ENCODE data around the gene NSFL1C.
"Not testable (repeated sequence)": the region's sequence is repeated elsewhere in the genome, so short reads cannot be mapped to it uniquely, and the experiment has no call there.

NSFL1C gene

DNA sequence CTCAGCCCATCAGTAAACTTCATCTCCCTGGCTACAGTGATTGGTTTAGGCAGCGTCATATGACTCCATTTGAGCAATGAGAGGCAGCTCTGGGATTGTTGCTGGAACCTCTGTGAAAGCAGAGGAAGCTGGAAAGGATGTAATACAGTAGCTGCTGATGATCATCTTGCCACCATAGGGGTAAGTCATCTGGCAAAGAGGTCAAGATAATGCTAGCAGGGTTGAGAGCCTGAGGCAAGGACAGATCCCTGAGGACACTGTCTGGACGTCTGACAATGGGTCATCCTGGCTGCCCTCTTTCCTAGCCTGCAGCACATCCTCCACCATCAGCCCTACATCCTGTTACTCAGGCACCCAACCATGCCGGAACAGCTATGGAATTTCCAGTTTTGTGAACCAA is 48.3 kb downstream of the NSFL1C start:
- FAIRE-seq (no peak), DNase-seq (ENCODE audit: insufficient read length) (no peak)
- no peak for TF ChIP-seq POLR2AphosphoS5 (IDR thresholded peaks at IDR 0.05; ENCODE audit: low read depth, low read length)
- TF ChIP-seq POLR2A (IDR thresholded peaks at IDR 0.05; ENCODE audit: low read depth, low read length) = no peak
- TF ChIP-seq TAF1 (IDR thresholded peaks at IDR 0.05; ENCODE audit: borderline replicate concordance, low read depth, low read length) = no peak

DNA sequence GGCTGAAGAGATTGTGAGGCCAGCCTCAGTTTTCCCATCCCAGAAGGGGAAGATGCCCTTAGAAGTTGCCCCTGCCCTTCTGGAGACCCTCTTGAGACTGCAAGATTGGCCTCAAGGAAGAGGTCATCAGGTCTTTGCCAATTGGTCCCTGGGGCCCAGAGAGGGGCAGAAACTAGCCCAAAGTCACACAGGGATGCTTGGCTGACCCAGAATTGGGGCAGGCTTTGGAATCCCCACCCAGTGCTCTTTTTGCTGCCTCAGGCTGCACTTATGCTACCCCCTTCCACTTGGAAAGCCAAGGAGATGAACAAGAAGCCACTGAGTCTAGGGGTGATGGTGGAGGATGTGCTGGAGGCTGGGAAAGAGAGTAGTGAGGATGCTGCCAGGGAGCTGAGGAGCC is 48.9 kb downstream of the NSFL1C start:
- TF ChIP-seq POLR2AphosphoS5 (IDR thresholded peaks at IDR 0.05; ENCODE audit: low read depth, low read length) = no peak
- no peak for TF ChIP-seq POLR2A (IDR thresholded peaks at IDR 0.05; ENCODE audit: low read depth, low read length)
- no peak for TF ChIP-seq TAF1 (IDR thresholded peaks at IDR 0.05; ENCODE audit: borderline replicate concordance, low read depth, low read length)
- FAIRE-seq = no peak
- no peak for DNase-seq (ENCODE audit: insufficient read length)

DNA sequence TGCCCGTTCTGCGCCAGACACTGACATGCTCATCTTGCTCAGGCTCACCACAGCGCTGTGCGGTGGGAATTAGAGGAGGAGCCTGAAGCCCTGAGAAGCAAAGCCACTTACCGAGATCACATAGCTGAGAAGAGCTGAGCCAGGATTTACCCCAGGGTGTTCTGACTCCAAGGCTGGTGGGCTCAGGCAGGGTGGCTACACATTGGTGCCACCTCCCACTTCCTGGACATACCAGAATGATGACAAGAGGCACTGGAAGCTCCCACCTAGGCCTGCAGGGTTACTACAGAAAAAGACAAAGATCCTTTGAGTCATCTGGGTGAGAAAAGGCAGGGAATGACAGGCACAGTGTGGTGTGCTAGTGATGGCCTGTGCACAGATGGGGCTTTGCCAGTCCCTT is 49.4 kb downstream of the NSFL1C start:
- FAIRE-seq = no peak
- TF ChIP-seq POLR2AphosphoS5 (IDR thresholded peaks at IDR 0.05; ENCODE audit: low read depth, low read length) = no peak
- no peak for TF ChIP-seq POLR2A (IDR thresholded peaks at IDR 0.05; ENCODE audit: low read depth, low read length)
- no peak for TF ChIP-seq TAF1 (IDR thresholded peaks at IDR 0.05; ENCODE audit: borderline replicate concordance, low read depth, low read length)
- no peak for DNase-seq (ENCODE audit: insufficient read length)

DNA sequence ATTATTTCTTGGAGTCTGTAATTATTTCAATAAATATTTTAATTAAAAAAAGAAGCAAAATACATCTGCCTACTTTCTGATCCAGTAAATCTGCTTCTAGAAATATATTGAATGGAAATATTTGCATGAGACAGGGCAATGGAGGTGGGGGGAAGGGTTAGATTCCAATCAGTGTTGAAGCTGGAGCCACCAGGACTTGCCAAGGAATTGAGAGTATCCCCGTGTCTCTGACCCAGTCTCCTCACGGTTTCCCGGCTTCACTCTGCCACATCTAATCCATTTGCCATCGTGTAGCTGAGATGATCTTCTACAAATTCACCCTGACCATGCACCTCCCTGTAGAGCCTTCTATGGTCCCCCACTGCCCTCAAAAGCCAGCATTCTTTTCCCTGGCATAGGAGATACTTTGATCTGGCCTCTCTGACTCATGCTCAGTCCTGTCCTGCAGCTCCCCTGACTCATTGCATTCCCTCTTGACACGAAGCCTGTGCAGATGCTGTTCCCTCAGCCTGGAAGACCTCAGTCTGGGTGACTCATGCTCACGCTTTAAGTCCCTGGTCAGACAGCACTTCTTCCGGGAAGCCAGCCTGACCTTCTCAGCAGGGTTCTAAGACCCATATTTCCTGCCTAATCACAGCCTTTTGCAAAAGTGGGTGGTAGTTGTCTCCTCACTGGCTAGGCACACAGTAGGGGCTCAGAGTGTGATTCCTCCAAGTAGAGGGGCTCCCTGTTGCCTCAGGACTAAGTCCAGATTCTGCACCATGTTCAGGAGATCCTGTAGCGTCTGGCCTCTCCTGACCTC is 50.8 kb downstream of the NSFL1C start:
- TF ChIP-seq POLR2A (IDR thresholded peaks at IDR 0.05; ENCODE audit: low read depth, low read length) (no peak), POLR2AphosphoS5 (IDR thresholded peaks at IDR 0.05; ENCODE audit: low read depth, low read length) (no peak), TAF1 (IDR thresholded peaks at IDR 0.05; ENCODE audit: borderline replicate concordance, low read depth, low read length) (no peak)
- FAIRE-seq (no peak), DNase-seq (ENCODE audit: insufficient read length) (no peak)

DNA sequence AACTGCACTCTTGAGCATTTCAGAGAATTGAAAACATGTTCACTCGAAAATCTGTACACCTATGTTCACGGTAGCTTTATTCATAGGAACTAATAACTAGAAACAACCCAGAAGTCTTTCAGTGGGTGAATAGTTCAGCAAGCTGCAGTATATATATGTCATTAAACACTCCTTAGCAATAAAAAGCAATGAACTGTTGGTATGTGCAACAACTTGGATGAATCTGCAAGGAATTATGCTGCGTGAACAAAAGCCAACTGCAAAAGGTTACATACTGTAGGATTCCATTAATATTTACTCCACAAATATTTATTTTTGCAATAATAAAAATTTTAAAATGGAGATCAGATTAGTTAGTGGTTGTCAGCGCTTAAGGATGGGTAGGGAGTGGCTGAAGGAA is 51.7 kb downstream of the NSFL1C start:
- TF ChIP-seq POLR2AphosphoS5 (IDR thresholded peaks at IDR 0.05; ENCODE audit: low read depth, low read length) = no peak
- no peak for TF ChIP-seq POLR2A (IDR thresholded peaks at IDR 0.05; ENCODE audit: low read depth, low read length)
- no peak for TF ChIP-seq TAF1 (IDR thresholded peaks at IDR 0.05; ENCODE audit: borderline replicate concordance, low read depth, low read length)
- FAIRE-seq = no peak
- DNase-seq (ENCODE audit: insufficient read length) = no peak

- DNase-seq (ENCODE audit: insufficient read length) (no peak), FAIRE-seq (no peak)
- TF ChIP-seq TAF1 (IDR thresholded peaks at IDR 0.05; ENCODE audit: borderline replicate concordance, low read depth, low read length) (no peak), POLR2A (IDR thresholded peaks at IDR 0.05; ENCODE audit: low read depth, low read length) (no peak), POLR2AphosphoS5 (IDR thresholded peaks at IDR 0.05; ENCODE audit: low read depth, low read length) (no peak)
Observed at GRCh38 chr20:1405801-1406200, 60.8 kb downstream of the NSFL1C start.

DNA sequence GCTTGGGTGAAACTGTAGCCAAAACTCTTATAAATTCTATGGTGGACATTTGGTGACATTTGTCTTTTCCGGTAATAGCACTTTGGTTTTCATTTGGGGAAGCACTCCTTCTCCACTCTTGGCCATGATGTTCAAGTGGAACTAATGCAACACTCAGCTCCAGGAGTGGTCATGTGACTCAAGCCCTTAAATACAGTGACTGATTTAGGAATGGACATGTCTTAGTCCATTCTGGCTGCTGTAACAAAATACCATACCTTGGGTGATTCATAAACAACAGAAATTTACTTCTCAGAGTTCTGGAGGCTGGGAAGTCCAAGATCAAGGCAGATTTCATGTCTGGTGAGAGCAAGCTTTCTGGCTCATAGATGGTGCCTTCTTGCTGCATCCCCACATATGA is 63.0 kb downstream of the NSFL1C start:
- FAIRE-seq = no peak
- TF ChIP-seq POLR2AphosphoS5 (IDR thresholded peaks at IDR 0.05; ENCODE audit: low read depth, low read length) (no peak), POLR2A (IDR thresholded peaks at IDR 0.05; ENCODE audit: low read depth, low read length) (no peak), TAF1 (IDR thresholded peaks at IDR 0.05; ENCODE audit: borderline replicate concordance, low read depth, low read length) (no peak)

DNA sequence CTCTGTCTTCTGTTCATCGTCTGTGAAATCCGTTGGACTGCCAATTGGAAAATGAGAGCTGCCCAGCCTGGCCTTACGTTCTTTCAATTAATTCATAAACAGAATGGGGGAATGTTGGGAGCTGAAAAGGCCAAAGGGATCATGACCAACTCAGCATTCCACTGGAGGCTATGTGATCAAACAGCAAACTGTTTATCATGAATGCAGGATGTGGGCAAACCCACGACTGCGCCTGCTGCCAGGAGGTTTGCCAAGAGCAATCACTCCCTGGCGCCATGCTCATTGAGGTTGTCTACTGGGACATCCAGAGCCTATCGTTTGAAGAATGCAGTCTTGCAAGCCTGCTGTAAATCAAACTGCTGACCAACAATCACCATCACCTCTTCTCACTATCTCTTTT is 64.5 kb downstream of the NSFL1C start:
- no peak for DNase-seq (ENCODE audit: insufficient read length)
- FAIRE-seq = no peak
- TF ChIP-seq TAF1 (IDR thresholded peaks at IDR 0.05; ENCODE audit: borderline replicate concordance, low read depth, low read length) (no peak), POLR2AphosphoS5 (IDR thresholded peaks at IDR 0.05; ENCODE audit: low read depth, low read length) (no peak), POLR2A (IDR thresholded peaks at IDR 0.05; ENCODE audit: low read depth, low read length) (no peak)

More for the DNA sequence above, 63.0 kb downstream of the NSFL1C start:
- no peak for DNase-seq (ENCODE audit: insufficient read length)

DNA sequence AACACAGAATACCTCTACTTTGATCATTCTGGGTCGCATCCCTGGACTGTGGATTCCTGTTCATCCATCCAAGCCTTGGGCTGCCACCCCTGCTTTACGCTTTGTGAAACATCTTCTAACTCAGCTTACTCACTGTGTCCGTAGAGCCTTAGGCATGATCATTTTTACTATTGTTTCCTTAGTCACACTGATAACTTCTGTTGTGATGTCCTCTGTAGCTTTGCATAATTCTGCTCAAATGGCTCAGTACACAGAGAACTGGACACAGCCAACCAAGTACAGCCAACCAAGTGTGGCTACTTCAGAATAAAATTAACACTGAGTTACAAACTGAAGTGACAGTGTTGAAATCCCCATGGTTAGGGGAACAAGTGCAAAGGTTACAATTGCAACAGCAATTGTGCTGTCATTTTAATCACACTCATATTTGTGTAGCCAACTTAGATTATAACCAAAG is 65.2 kb downstream of the NSFL1C start:
- no peak for DNase-seq (ENCODE audit: insufficient read length)
- no peak for FAIRE-seq
- no peak for TF ChIP-seq POLR2A (IDR thresholded peaks at IDR 0.05; ENCODE audit: low read depth, low read length)
- no peak for TF ChIP-seq POLR2AphosphoS5 (IDR thresholded peaks at IDR 0.05; ENCODE audit: low read depth, low read length)
- no peak for TF ChIP-seq TAF1 (IDR thresholded peaks at IDR 0.05; ENCODE audit: borderline replicate concordance, low read depth, low read length)

- DNase-seq (ENCODE audit: insufficient read length); FAIRE-seq: not testable (repeated sequence)
Observed at GRCh38 chr20:1399678-1400366, 66.8 kb downstream of the NSFL1C start.

- DNase-seq (ENCODE audit: insufficient read length); FAIRE-seq: not testable (repeated sequence)
Observed at GRCh38 chr20:1398185-1398584, 68.5 kb downstream of the NSFL1C start.

DNA sequence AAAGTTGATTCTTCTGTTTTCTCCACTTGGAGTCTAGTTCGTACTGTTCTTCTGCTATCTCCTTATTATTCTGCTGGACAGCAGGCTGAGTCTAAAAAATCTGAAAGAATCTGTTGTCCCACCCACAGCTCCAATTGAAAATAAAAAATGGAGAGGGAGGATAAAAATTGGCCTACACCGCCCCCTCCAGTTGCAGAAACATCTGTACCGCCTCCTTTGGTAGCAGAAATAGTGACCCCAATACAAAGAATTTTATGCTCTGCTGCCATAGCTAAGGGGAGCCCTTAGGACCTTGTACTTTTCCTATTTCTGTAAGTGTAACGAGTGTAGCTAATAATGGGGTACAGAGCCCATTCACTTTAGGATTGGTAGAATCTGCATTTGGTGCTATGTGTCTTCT is 68.9 kb downstream of the NSFL1C start:
- no peak for DNase-seq (ENCODE audit: insufficient read length)
- TF ChIP-seq POLR2AphosphoS5 (IDR thresholded peaks at IDR 0.05; ENCODE audit: low read depth, low read length) = no peak
- TF ChIP-seq POLR2A (IDR thresholded peaks at IDR 0.05; ENCODE audit: low read depth, low read length) = no peak
- no peak for TF ChIP-seq TAF1 (IDR thresholded peaks at IDR 0.05; ENCODE audit: borderline replicate concordance, low read depth, low read length)
- no peak for FAIRE-seq

Measured in GM12892 (cell line).